Stimulated activated CD4-positive, alpha-beta T cell treated with anti-CD3 and anti-CD28 coated beads, Interleukin-4, amount 100 ng/mL, for 4 hours (primary cell): ENCODE results near the gene IPO4.
A peak's percentile ranks its signal among the peaks of the same experiment; 100 is the strongest.
"Not testable (repeated sequence)": the region's sequence is repeated elsewhere in the genome, so short reads cannot be mapped to it uniquely, and the experiment has no call there.

Source experiments
- DNase-seq, 2 experiments: peaks; one replicate each; pipeline ENCODE4 v3.0.0-alpha.2; 2020

The IPO4 gene

GRCh38 chr14:24188251-24189058 lies at the start of gene IPO4:
IPO4 (minus strand) TSS chr14:24188816; CDS start chr14:24188787, 29 bp downstream.
- DNase-seq = peak; percentile 90 to 96

GRCh38 chr14:24238123-24238522 lies 49.5 kb upstream of the IPO4 start:
- peak in 1 of 2 experiments; percentile 62 for DNase-seq

GRCh38 chr14:24237463-24237955 lies 48.9 kb upstream of the IPO4 start:
- DNase-seq = no peak

- no peak for DNase-seq
These were observed 48.3 kb upstream of the IPO4 start for GRCh38 chr14:24236689-24237462.

- no peak for DNase-seq
These were observed 47.4 kb upstream of the IPO4 start for GRCh38 chr14:24235804-24236688.

- DNase-seq = no peak
These were observed 45.7 kb upstream of the IPO4 start for GRCh38 chr14:24234095-24235005.

GRCh38 chr14:24233538-24233866 lies 44.9 kb upstream of the IPO4 start:
- no peak for DNase-seq

- no peak for DNase-seq
These were observed 44.3 kb upstream of the IPO4 start, which contains the start of gene GMPR2 for GRCh38 chr14:24232645-24233537. GMPR2 (plus strand) TSS chr14:24232929; CDS start chr14:24233254, 325 bp downstream.

GRCh38 chr14:24232121-24232644 lies 43.6 kb upstream of the IPO4 start, which contains the start of gene NEDD8:
NEDD8 (minus strand) TSS chr14:24232367; CDS start chr14:24232267, 100 bp downstream.
- peak; percentile 84 to 92 for DNase-seq

- peak in 1 of 2 experiments; percentile 12 for DNase-seq
These were observed 42.9 kb upstream of the IPO4 start for GRCh38 chr14:24231263-24232120.

GRCh38 chr14:24228902-24229301 lies 40.3 kb upstream of the IPO4 start:
- no peak for DNase-seq

GRCh38 chr14:24226473-24226872 lies 37.9 kb upstream of the IPO4 start:
- DNase-seq = no peak

- no peak for DNase-seq
These were observed 36.0 kb upstream of the IPO4 start for GRCh38 chr14:24224618-24225071.

- DNase-seq = not testable (repeated sequence)
These were observed 34.4 kb upstream of the IPO4 start for GRCh38 chr14:24222987-24223386.

GRCh38 chr14:24219521-24219920 lies 30.9 kb upstream of the IPO4 start:
- no peak for DNase-seq

GRCh38 chr14:24219080-24219479 lies 30.5 kb upstream of the IPO4 start:
- no peak for DNase-seq

- not testable (repeated sequence) for DNase-seq
These were observed 28.3 kb upstream of the IPO4 start for GRCh38 chr14:24216876-24217275.

- DNase-seq = no peak
These were observed 27.7 kb upstream of the IPO4 start for GRCh38 chr14:24216345-24216699.
